CD14-positive monocyte (primary cell): ENCODE data around the gene TEX261. TPM values are rescaled to one million over a fixed set of nuclear protein-coding genes. Genes with fewer than 3 reads are reported as not detected.

Experiments used
- DNase-seq, 3 donors: peaks; one replicate each; pipeline ENCODE4 v3.0.0-alpha.2; 2011 to 2022
- H2AFZ ChIP-seq: 2 replicates; pipeline ENCODE4 v1.6.0; 2012; ENCODE audit warnings: mild to moderate bottlenecking, low read depth, low read length, inconsistent platforms; ENCODE audit not compliant: insufficient read depth, poor library complexity, severe bottlenecking
- H3K27ac ChIP-seq, 2 donors: 1 replicate in 1 of 2; 2 replicates in 1 of 2; pipeline ENCODE4 v1.5.1; 2012 to 2013; ENCODE audit warnings: low read length in 2 of 2, control low read depth in 1 of 2, inconsistent platforms in 1 of 2, low read depth in 1 of 2, mild to moderate bottlenecking in 1 of 2
- H3K27me3 ChIP-seq, 2 donors: one replicate each; pipeline versions ENCODE4 v1.6.0 to v1.6.1; 2011 to 2013; ENCODE audit warnings: low read length in 2 of 2; ENCODE audit not compliant: control insufficient read depth in 2 of 2, insufficient read depth in 2 of 2
- H3K36me3 ChIP-seq, 2 donors: replicated peaks in 1 of 2; 1 replicate in 1 of 2; 2 replicates in 1 of 2; pipeline versions ENCODE4 v1.5.1 to v1.6.1; 2012 to 2013; ENCODE audit warnings: low read length in 2 of 2, control low read depth in 1 of 2, inconsistent platforms in 1 of 2, mild to moderate bottlenecking in 1 of 2; ENCODE audit not compliant: insufficient read depth in 2 of 2, control insufficient read depth in 1 of 2
- H3K4me1 ChIP-seq, 2 donors: 1 replicate in 1 of 2; 2 replicates in 1 of 2; pipeline versions ENCODE4 v1.5.1 to v1.6.1; 2012 to 2013; ENCODE audit warnings: low read length in 2 of 2, control low read depth in 1 of 2, inconsistent platforms in 1 of 2, mild to moderate bottlenecking in 1 of 2, moderate library complexity in 1 of 2; ENCODE audit not compliant: insufficient read depth in 2 of 2, control insufficient read depth in 1 of 2
- H3K4me2 ChIP-seq: replicated peaks from 2 replicates; pipeline ENCODE3; 2012; ENCODE audit warnings: low read length, moderate library complexity, mild to moderate bottlenecking; ENCODE audit not compliant: poor library complexity, severe bottlenecking; ENCODE audit errors: extremely low read depth
- H3K4me3 ChIP-seq, 3 experiments: fragments of 200-600 bp in 1 of 3; sonication (generic) in 1 of 3; replicated peaks in 1 of 3; 1 replicate in 2 of 3; 2 replicates in 1 of 3; pipeline ENCODE4 v1.5.1; 2011 to 2013; ENCODE audit warnings: low read length in 3 of 3, mild to moderate bottlenecking in 3 of 3, control low read depth in 2 of 3, low read depth in 2 of 3, inconsistent platforms in 1 of 3, moderate library complexity in 1 of 3
- H3K79me2 ChIP-seq: 2 replicates; pipeline ENCODE4 v1.6.0; 2012; ENCODE audit warnings: mild to moderate bottlenecking, control low read depth, inconsistent platforms, low read length, moderate library complexity; ENCODE audit not compliant: insufficient read depth
- H3K9ac ChIP-seq: 2 replicates; pipeline ENCODE4 v1.6.0; 2017; ENCODE audit warnings: low read length, mild to moderate bottlenecking; ENCODE audit not compliant: insufficient read depth, poor library complexity, severe bottlenecking
- H3K9me3 ChIP-seq, 2 donors: replicated peaks in 1 of 2; 1 replicate in 1 of 2; 2 replicates in 1 of 2; pipeline versions ENCODE4 v1.5.1 to v1.6.1; 2012 to 2013; ENCODE audit warnings: low read length in 2 of 2, control low read depth in 1 of 2; ENCODE audit not compliant: control insufficient read depth in 1 of 2, insufficient read depth in 1 of 2
- H4K20me1 ChIP-seq: 2 replicates; pipeline ENCODE4 v1.6.0; 2012; ENCODE audit warnings: mild to moderate bottlenecking, low read length, control low read depth, moderate library complexity; ENCODE audit not compliant: insufficient read depth
- H3K27ac Mint-ChIP-seq, 7 donors: one replicate each; pipeline ENCODE4 v1.8.0; 2020; ENCODE audit warnings: mild to moderate bottlenecking in 7 of 7, mixed read lengths in 7 of 7, moderate library complexity in 6 of 7, inconsistent platforms in 2 of 7
- H3K27me3 Mint-ChIP-seq, 3 donors: one replicate each; pipeline ENCODE4 v1.8.0; 2021 to 2022; ENCODE audit warnings: low read depth in 3 of 3, mild to moderate bottlenecking in 3 of 3, mixed read lengths in 3 of 3, moderate library complexity in 3 of 3, inconsistent platforms in 1 of 3
- H3K36me3 Mint-ChIP-seq, 2 donors: one replicate each; pipeline ENCODE4 v1.8.0; 2020; ENCODE audit warnings: mixed read lengths in 2 of 2, inconsistent platforms in 1 of 2, mild to moderate bottlenecking in 1 of 2
- H3K4me1 Mint-ChIP-seq: one replicate; pipeline ENCODE4 v1.8.0; 2020; ENCODE audit warnings: mild to moderate bottlenecking, mixed read lengths
- H3K4me3 Mint-ChIP-seq, 2 donors: one replicate each; pipeline ENCODE4 v1.8.0; 2020; ENCODE audit warnings: mild to moderate bottlenecking in 2 of 2, mixed read lengths in 2 of 2, moderate library complexity in 1 of 2
- H3K9me3 Mint-ChIP-seq, 7 donors: one replicate each; pipeline ENCODE4 v1.8.0; 2020 to 2022; ENCODE audit warnings: mixed read lengths in 7 of 7, mild to moderate bottlenecking in 6 of 7, moderate library complexity in 6 of 7, inconsistent platforms in 2 of 7
- CTCF ChIP-seq: fragments of 200-600 bp; IDR thresholded peaks from one replicate; pipeline ENCODE4 v1.8.0; 2022; ENCODE audit warnings: antibody characterized with exemption, mild to moderate bottlenecking
- WGBS: methylation state at CpG from one replicate; pipeline ENCODE4 v1.1.5; 2013; ENCODE audit warnings: missing lambda C conversion rate; ENCODE audit not compliant: insufficient coverage; 5-methylcytosine and 5-hydroxymethylcytosine counted together
- intact Hi-C, 2 donors: fragments of 100-400 bp; cut with micrococcal nuclease; formaldehyde crosslinking; loops; one replicate each; pipeline versions ENCODE4 v1.15.0 to v1.15.1; 2023
- polyA plus RNA-seq, 3 donors: library from polyadenylated mRNA; depleted of rRNA in 1 of 3; unstranded in 2 of 3; stranded (reverse) in 1 of 3; fragments of 300-500 nt in 2 of 3; fragments of >200 nt in 1 of 3; fragmentation: Illumina TruSeq in 2 of 3; gene quantifications; 1 replicate in 2 of 3; 2 replicates in 1 of 3; pipeline ENCODE4 v1.2.3, GENCODE V29; 2012 to 2021

Gene TEX261
- polyA plus RNA-seq, 3 donors, result 20.1 to 32.2 (median 30.6) TPM

- peak in 1 of 3 donors; percentile 1 for DNase-seq
These were observed 57.5 kb downstream of the TEX261 start for GRCh38 chr2:70936979-70937811.

More at GRCh38 chr2:70936979-70937811, 57.5 kb downstream of the TEX261 start:
- no peak for TF ChIP-seq CTCF
- Mint-ChIP-seq H3K9me3 (no peaks in the 10 kb centered on the region), H3K36me3 (no peaks in the 10 kb centered on the region), H3K27me3 (peaks cover 16 to 39% (median 28%) of the 10 kb centered on the region in 3 donors), H3K4me1 (no peaks in the 10 kb centered on the region), H3K4me3 (no peak overlapping the region), H3K27ac (no peak overlapping the region)
- no peaks in the 10 kb centered on the region for H4K20me1 ChIP-seq
- no peaks in the 10 kb centered on the region for H3K9me3 ChIP-seq
- no peaks in the 10 kb centered on the region for H3K36me3 ChIP-seq
- H3K27me3 ChIP-seq, result peaks cover 0 to 14% of the 10 kb centered on the region in 2 donors
- no peaks in the 10 kb centered on the region for H3K79me2 ChIP-seq
- intact Hi-C loops, result no loop called here
- no peak overlapping the region for H2AFZ ChIP-seq
- no peak overlapping the region for H3K27ac ChIP-seq
- no peak overlapping the region for H3K4me2 ChIP-seq
- H3K4me3 ChIP-seq, result no peak overlapping the region
- no peaks in the 10 kb centered on the region for H3K4me1 ChIP-seq
- 83% methylated on average over 5 of the region's 10 CpGs for WGBS
- H3K9ac ChIP-seq, result no peak overlapping the region
